ENCODE measurements around the gene AGBL4.
"Not testable (repeated sequence)": the region's sequence is repeated elsewhere in the genome, so short reads cannot be mapped to it uniquely, and the experiment has no call there.

The AGBL4 gene

GRCh38 chr1:49297783-49298182 is 726.0 kb downstream of the AGBL4 start:
- DNase-seq, result no peak

DNA sequence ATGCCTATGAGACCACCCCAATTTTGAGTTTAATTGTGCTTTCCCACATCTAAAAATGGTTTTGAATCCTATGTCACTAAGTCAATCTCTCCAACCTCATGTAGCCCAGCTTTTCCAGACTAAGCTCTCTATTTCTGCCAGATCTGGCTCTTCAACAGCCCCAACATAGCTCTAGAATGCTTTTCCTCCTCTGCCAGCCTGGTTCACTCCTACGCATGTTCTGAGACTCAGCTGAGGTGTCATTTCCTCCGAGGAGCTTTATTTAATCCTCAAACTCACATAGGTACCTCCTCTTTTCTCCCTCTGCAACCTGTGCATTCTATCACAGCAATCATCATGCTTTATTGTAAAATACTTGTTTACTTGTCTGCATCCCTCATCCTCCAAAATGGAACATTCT is 729.2 kb downstream of the AGBL4 start:
- DNase-seq, result no peak

GRCh38 chr1:49293016-49293415 is 730.7 kb downstream of the AGBL4 start:
- no peak for DNase-seq

GRCh38 chr1:49257211-49258049 is 766.3 kb downstream of the AGBL4 start:
- not testable (repeated sequence) for DNase-seq

GRCh38 chr1:49252917-49253316 is 770.8 kb downstream of the AGBL4 start:
- DNase-seq, result no peak

- no peak for DNase-seq
Observed at GRCh38 chr1:49251019-49251784, 772.6 kb downstream of the AGBL4 start.

DNA sequence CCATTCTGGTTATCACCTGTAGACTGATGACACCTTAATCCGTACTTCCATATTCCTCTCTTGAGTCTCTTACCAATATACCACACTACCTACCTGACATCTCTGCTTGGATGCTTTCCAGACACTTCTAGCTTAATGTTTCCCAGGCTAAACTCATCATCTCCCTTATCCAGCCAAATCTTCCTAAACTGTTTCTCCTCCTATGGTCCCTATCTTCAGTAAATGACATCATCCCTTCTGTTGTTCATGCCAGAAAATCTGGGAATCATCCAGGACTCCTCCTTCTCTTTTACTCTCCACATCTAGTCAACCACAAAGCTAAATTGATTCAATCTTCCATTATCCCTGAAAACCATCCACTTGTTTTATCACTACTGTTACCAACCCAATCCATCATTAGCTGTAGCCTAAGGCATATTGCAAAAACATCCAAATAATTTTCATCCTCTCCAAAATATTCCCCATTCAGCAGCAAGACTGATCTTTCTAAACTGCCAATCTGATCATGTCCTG is 783.0 kb downstream of the AGBL4 start:
- DNase-seq, result no peak

- no peak for DNase-seq
Observed at GRCh38 chr1:49234988-49235387, 788.8 kb downstream of the AGBL4 start.

DNA sequence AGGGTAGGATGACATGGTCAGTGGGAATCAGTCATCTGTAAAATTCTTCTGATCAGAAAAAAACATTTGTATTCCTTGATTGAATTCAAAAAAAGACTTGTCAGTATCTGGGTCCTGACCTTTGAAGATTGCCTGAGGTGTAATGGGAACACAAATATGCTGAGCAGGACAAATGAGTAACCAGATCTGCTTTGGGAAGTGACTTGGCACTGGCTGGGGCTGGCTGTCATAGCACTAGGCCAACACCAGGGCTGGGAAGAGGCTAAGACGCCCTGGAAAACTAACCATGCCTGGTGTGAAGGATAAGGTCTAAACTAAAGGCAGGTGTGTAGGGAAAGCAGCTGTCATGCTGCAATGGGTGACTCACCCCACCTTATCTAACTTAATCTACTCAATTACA is 794.2 kb downstream of the AGBL4 start:
- no peak for DNase-seq

DNA sequence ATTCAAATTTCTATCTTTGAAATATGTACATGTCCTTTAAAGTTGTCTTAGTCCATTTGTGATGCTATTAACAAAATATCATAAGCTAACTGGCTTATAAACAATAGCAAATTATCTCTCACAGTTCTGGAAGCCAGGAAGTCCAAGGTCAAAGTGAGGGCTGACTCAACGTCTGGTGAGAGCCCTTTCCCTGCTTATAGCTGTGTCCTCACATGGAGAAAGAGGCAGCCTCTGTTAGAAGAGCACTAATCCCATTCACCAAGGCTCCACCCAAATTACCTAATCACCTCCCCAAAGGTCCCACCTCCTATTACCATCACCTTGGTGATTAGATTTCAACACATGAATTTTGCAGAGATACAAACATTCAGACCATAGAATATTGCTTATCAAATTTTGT is 797.0 kb downstream of the AGBL4 start:
- no peak for DNase-seq

GRCh38 chr1:49225464-49225863 is 798.3 kb downstream of the AGBL4 start:
- DNase-seq, result no peak

DNA sequence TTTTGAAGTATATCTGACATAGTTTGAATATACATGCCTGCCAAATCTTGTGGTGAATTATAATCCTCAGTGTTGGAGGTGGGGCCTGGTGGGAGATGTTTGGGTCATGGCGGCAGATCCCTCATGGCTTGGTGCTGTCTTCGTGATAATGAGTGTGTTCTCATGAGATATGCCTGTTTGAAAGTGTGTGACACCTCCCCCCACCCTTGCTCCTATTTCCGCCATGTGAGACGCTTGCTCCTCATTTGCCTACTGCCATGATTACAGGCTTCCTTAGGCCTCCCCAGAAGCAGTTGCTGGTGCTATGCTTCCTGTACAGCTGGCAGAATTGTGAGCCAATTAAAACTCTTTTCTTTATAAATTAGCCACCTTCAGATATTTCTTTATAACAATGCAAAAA is 810.5 kb downstream of the AGBL4 start:
- DNase-seq, result no peak

GRCh38 chr1:49208712-49209111 is 815.0 kb downstream of the AGBL4 start:
- no peak for DNase-seq

DNA sequence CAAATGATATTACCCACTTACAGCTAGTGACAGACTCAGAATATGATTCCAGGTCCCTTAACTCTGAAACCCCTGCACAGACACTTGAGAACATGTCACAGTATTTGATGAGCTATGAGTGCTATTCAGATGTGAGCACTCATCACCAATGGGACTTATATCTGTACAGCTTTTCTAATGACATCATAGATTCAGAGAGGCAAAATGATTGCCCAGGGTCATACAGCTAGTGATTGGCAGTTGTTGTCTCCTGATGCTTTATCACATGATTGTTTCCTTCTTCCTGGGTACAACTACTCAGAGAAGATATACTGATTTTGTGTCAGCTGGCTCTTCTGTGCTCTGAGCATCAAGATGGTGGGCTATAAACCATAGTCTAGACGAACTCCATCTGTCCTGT is 819.0 kb downstream of the AGBL4 start:
- no peak for DNase-seq

DNA sequence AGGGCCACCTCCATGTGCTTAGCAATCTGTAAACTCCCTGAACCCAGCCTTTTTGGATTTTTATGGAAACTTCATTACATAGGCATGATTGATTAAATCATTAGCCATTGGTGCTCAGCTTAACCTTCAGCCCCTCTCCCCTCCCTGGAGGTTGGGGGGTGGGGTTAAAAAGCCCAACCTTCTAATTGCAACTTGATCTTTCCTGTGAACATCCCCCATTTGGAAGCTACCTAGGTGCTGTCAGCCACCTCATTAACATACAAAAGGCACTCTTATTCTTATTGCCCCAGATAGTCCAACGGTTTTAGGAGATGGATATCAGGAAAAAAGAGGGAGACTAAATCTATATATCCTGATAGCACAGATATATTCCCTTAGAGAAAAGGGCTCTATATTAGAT is 823.0 kb downstream of the AGBL4 start:
- DNase-seq, result no peak

GRCh38 chr1:49199564-49199963 is 824.2 kb downstream of the AGBL4 start:
- DNase-seq, result no peak

DNA sequence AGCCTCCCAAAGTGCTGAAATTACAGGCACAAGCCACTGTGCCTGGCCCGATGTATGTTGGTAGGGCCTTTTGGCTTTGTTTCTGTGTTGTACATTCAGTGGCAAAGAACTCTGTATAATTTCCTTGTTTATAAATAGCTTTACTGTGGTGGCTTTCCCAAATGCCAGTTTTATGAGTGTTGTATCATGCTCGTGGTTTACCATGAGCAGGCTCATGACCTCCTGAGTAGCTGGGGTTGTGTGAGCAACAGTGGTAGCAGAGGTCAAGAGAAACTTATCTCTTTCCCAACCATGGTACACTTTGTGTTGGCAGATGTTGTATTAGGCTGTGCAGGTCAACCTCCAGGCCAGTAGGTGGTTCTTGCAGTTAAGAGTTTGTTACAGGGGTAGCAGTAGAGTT is 826.7 kb downstream of the AGBL4 start:
- DNase-seq, result no peak

GRCh38 chr1:49190138-49190537 is 833.6 kb downstream of the AGBL4 start:
- DNase-seq, result no peak

GRCh38 chr1:49187056-49187455 is 836.7 kb downstream of the AGBL4 start:
- no peak for DNase-seq

GRCh38 chr1:49185450-49185980 is 838.2 kb downstream of the AGBL4 start:
- DNase-seq, result no peak

- DNase-seq, result no peak
Observed at GRCh38 chr1:49183489-49183888, 840.3 kb downstream of the AGBL4 start.

DNA sequence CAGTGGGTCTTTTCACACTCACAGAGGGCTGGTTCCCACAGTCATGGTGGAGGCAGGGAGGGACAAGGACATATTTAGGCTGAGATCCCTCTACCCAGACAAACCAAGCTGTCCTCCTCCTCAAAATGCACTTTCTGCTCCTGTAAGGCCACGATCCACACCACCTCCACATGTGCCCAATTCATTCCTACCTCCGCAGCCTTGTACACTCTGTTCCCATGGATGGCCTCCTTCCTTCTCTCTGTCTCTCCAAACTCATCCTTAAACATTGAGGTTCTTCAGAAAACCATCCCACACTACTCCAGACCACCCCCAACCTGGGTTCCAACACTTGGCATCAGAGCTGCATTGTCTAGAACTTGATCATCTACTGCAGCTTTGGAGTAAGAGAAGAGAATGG is 842.7 kb downstream of the AGBL4 start:
- no peak for DNase-seq

- DNase-seq, result no peak
Observed at GRCh38 chr1:49171941-49172593, 851.7 kb downstream of the AGBL4 start.
